NCI-H2081 (cell line): Measurements from ENCODE around the gene DRD2.

ENCODE experiments used
- DNase-seq, 2 experiments: peaks; one replicate each; lab custom pipeline; 2025; lab: John Stamatoyannopoulos, UW

DRD2 gene

GRCh38 chr11:113400631-113401230, 74.5 kb downstream of the DRD2 start:
- DNase-seq, result no peak

GRCh38 chr11:113398669-113399430, 76.3 kb downstream of the DRD2 start:
- DNase-seq, result no peak

GRCh38 chr11:113397821-113398220, 77.4 kb downstream of the DRD2 start:
- no peak for DNase-seq

GRCh38 chr11:113397212-113397611, 78.0 kb downstream of the DRD2 start:
- no peak for DNase-seq

GRCh38 chr11:113396690-113397089, 78.5 kb downstream of the DRD2 start:
- no peak for DNase-seq

GRCh38 chr11:113395782-113396336, 79.3 kb downstream of the DRD2 start:
- DNase-seq, result no peak

GRCh38 chr11:113394919-113395318, 80.3 kb downstream of the DRD2 start:
- DNase-seq, result no peak

- no peak for DNase-seq
Observed at GRCh38 chr11:113393501-113393985, 81.7 kb downstream of the DRD2 start.

GRCh38 chr11:113392236-113392921, 82.8 kb downstream of the DRD2 start:
- no peak for DNase-seq

GRCh38 chr11:113389272-113389671, 85.9 kb downstream of the DRD2 start:
- DNase-seq, result no peak

GRCh38 chr11:113387605-113388211, 87.5 kb downstream of the DRD2 start, which contains the start of gene ANKK1:
Gene ANKK1, plus strand, starts transcription at chr11:113387779. Its CDS starts 106 bp downstream, at chr11:113387885.
- DNase-seq, result no peak

GRCh38 chr11:113386866-113387265, 88.3 kb downstream of the DRD2 start:
- no peak for DNase-seq

- no peak for DNase-seq
Observed at GRCh38 chr11:113385749-113386148, 89.4 kb downstream of the DRD2 start.

- DNase-seq, result no peak
Observed at GRCh38 chr11:113384551-113384950, 90.6 kb downstream of the DRD2 start.

GRCh38 chr11:113382121-113382520, 93.1 kb downstream of the DRD2 start:
- no peak for DNase-seq

- no peak for DNase-seq
Observed at GRCh38 chr11:113378692-113379091, 96.5 kb downstream of the DRD2 start.

- peak in 1 of 2 experiments; percentile 28 for DNase-seq
Observed at GRCh38 chr11:113377681-113378412, 97.4 kb downstream of the DRD2 start.

- no peak for DNase-seq
Observed at GRCh38 chr11:113376156-113376555, 99.0 kb downstream of the DRD2 start.

GRCh38 chr11:113375402-113375801, 99.8 kb downstream of the DRD2 start:
- no peak for DNase-seq

GRCh38 chr11:113373981-113374560, 101.1 kb downstream of the DRD2 start:
- no peak for DNase-seq

GRCh38 chr11:113373306-113373705, 101.9 kb downstream of the DRD2 start:
- no peak for DNase-seq
